CMK (cell line): ENCODE measurements around the gene PPP1R12C.
"Not testable (repeated sequence)": the region's sequence is repeated elsewhere in the genome, so short reads cannot be mapped to it uniquely, and the experiment has no call there.

ENCODE experiments used
- DNase-seq: peaks from one replicate; pipeline ENCODE4 v3.0.0-alpha.2; 2010; ENCODE audit warnings: low read depth

The PPP1R12C gene

GRCh38 chr19:55116859-55117662 lies at the start of gene PPP1R12C:
PPP1R12C (minus strand) TSS chr19:55117637; CDS start chr19:55117543, 94 bp downstream.
- DNase-seq = no peak

GRCh38 chr19:55166530-55167268 lies 49.3 kb upstream of the PPP1R12C start, which contains the start of gene DNAAF3:
DNAAF3 (minus strand) TSS chr19:55166613; CDS start chr19:55166413, 200 bp downstream.
- peak; percentile 98 for DNase-seq

- peak; percentile 86 for DNase-seq
Observed at GRCh38 chr19:55165952-55166529, 48.6 kb upstream of the PPP1R12C start.

- DNase-seq = no peak
Observed at GRCh38 chr19:55161571-55162322, 44.3 kb upstream of the PPP1R12C start.

GRCh38 chr19:55160986-55161365 lies 43.5 kb upstream of the PPP1R12C start:
- DNase-seq = no peak

- peak; percentile 94 for DNase-seq
Observed at GRCh38 chr19:55160128-55160985, 42.9 kb upstream of the PPP1R12C start.

- DNase-seq = no peak
Observed at GRCh38 chr19:55158848-55159749, 41.7 kb upstream of the PPP1R12C start.

- no peak for DNase-seq
Observed at GRCh38 chr19:55158423-55158822, 41.0 kb upstream of the PPP1R12C start.

- no peak for DNase-seq
Observed at GRCh38 chr19:55157064-55157908, 39.8 kb upstream of the PPP1R12C start, which contains the start of gene TNNI3. TNNI3 (minus strand) TSS chr19:55157732; CDS start chr19:55157589, 143 bp downstream.

- DNase-seq = no peak
Observed at GRCh38 chr19:55156202-55157063, 39.0 kb upstream of the PPP1R12C start.

- not testable (repeated sequence) for DNase-seq
Observed at GRCh38 chr19:55155784-55156183, 38.3 kb upstream of the PPP1R12C start.

- DNase-seq = no peak
Observed at GRCh38 chr19:55153652-55154264, 36.3 kb upstream of the PPP1R12C start.

GRCh38 chr19:55152017-55152416 lies 34.6 kb upstream of the PPP1R12C start:
- DNase-seq = no peak

- no peak for DNase-seq
Observed at GRCh38 chr19:55149078-55150003, 31.9 kb upstream of the PPP1R12C start, which contains the start of gene TNNT1. TNNT1 (minus strand) TSS chr19:55149206; CDS start chr19:55147157, 2,049 bp downstream.

GRCh38 chr19:55147545-55148251 lies 30.3 kb upstream of the PPP1R12C start:
- DNase-seq = no peak
